HEK293T (cell line): Measurements from ENCODE around the gene HIPK4.

Experiments
- ARNT ChIP-seq: fragments of 450-650 bp; IDR thresholded peaks from 2 replicates; pipeline ENCODE4 v1.6.1; 2017; ENCODE audit warnings: mild to moderate bottlenecking
- CTBP1 ChIP-seq: fragments of 450-650 bp; IDR thresholded peaks from 2 replicates; pipeline ENCODE4 v1.6.1; 2016; ENCODE audit warnings: borderline replicate concordance
- ELF4 ChIP-seq: fragments of 450-650 bp; IDR thresholded peaks from 2 replicates; pipeline ENCODE4 v1.6.1; 2017; ENCODE audit warnings: antibody characterized with exemption
- FOXA1 ChIP-seq: fragments of 450-650 bp; IDR thresholded peaks from 2 replicates; pipeline ENCODE4 v1.6.1; 2016; ENCODE audit warnings: mild to moderate bottlenecking
- FOXK2 ChIP-seq: fragments of 450-650 bp; IDR thresholded peaks from 2 replicates; pipeline ENCODE4 v1.6.1; 2016; ENCODE audit warnings: mild to moderate bottlenecking
- FOXM1 ChIP-seq: fragments of 450-650 bp; IDR thresholded peaks from 2 replicates; pipeline ENCODE4 v1.6.1; 2017; ENCODE audit warnings: mild to moderate bottlenecking, borderline replicate concordance
- NFRKB ChIP-seq: fragments of 450-650 bp; IDR thresholded peaks from 2 replicates; pipeline ENCODE4 v1.6.1; 2016; ENCODE audit warnings: mild to moderate bottlenecking, moderate library complexity
- SP1 ChIP-seq: fragments of 450-650 bp; IDR thresholded peaks from 2 replicates; pipeline ENCODE4 v1.6.1; 2017
- SUZ12 ChIP-seq: fragments of 450-650 bp; IDR thresholded peaks from 2 replicates; pipeline ENCODE4 v1.6.1; 2016; ENCODE audit warnings: mild to moderate bottlenecking
- TARDBP ChIP-seq: fragments of 450-650 bp; IDR thresholded peaks from 2 replicates; pipeline ENCODE4 v1.6.1; 2016
- TF ChIP-seq, protein P1 (sequence below): fragments of 450-650 bp; IDR thresholded peaks from 2 replicates; pipeline ENCODE4 v1.6.1; 2016

DNA sequence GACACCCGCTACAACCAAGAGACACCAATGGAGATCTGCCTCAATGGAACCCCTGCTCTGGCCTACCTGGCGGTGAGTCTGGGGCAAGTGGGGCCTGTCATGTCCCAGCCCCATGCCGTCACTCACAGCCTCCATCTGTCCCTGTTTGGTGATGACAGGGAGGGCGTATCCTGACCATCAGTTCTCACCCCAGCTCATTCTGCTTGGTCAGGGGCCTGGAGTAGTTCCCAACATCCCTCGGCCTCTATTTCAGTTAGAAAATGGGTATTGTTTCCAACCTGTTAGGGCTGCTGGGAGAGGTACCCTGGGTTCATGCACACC lies 18.2 kb downstream of the HIPK4 start:
- no peak for TF ChIP-seq CTBP1
- TF ChIP-seq TARDBP = no peak
- TF ChIP-seq ELF4 = no peak
- TF ChIP-seq, protein P1, sequence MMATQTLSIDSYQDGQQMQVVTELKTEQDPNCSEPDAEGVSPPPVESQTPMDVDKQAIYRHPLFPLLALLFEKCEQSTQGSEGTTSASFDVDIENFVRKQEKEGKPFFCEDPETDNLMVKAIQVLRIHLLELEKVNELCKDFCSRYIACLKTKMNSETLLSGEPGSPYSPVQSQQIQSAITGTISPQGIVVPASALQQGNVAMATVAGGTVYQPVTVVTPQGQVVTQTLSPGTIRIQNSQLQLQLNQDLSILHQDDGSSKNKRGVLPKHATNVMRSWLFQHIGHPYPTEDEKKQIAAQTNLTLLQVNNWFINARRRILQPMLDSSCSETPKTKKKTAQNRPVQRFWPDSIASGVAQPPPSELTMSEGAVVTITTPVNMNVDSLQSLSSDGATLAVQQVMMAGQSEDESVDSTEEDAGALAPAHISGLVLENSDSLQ = no peak
- no peak for TF ChIP-seq NFRKB
- no peak for TF ChIP-seq ARNT
- no peak for TF ChIP-seq SUZ12
- TF ChIP-seq FOXM1 = no peak
- TF ChIP-seq SP1 = no peak
- no peak for TF ChIP-seq FOXA1
- no peak for TF ChIP-seq FOXK2
